B cell (primary cell): ENCODE results near the gene NEK8. TPM values are rescaled to one million over a fixed set of nuclear protein-coding genes. Genes with fewer than 3 reads are reported as not detected.
A peak's percentile ranks its signal among the peaks of the same experiment; 100 is the strongest.

Experiments used
- ATAC-seq: fragments of 200-7000 bp; cut with Tn5 transposase; one replicate; pipeline ENCODE4 v1.10.0; 2021; ENCODE audit warnings: low read depth, mild to moderate bottlenecking, moderate number of reproducible peaks, moderate library complexity
- CTCF ChIA-PET: fragments of 350-600 bp; sonication (Branson Sonifier 250); formaldehyde crosslinking; loops from one replicate; lab custom pipeline; 2021; ENCODE audit warnings: antibody characterized with exemption, inconsistent platforms; lab: Charles Lee
- POLR2A ChIA-PET: fragments of 350-600 bp; sonication (Branson Sonifier 250); formaldehyde crosslinking; loops from one replicate; lab custom pipeline; 2021; ENCODE audit warnings: antibody characterized with exemption; lab: Charles Lee
- DNase-seq: peaks from one replicate; pipeline ENCODE4 v3.0.0; 2013
- H2AFZ ChIP-seq: 2 replicates; pipeline ENCODE4 v1.6.1; 2012; ENCODE audit warnings: mild to moderate bottlenecking, low read depth, low read length; ENCODE audit not compliant: insufficient read depth, poor library complexity, severe bottlenecking
- H3K27ac ChIP-seq, 2 donors: 1 replicate in 1 of 2; 2 replicates in 1 of 2; pipeline ENCODE4 v1.5.1; 2012 to 2013; ENCODE audit warnings: low read length in 2 of 2, mild to moderate bottlenecking in 2 of 2, moderate library complexity in 1 of 2
- H3K27me3 ChIP-seq, 4 experiments: fragments of 200-600 bp in 1 of 4; sonication (generic) in 1 of 4; replicated peaks in 1 of 4; 1 replicate in 2 of 4; 2 replicates in 2 of 4; pipeline versions ENCODE4 v1.6.1 to v1.7.0; 2013 to 2016; ENCODE audit warnings: low read length in 3 of 4, mild to moderate bottlenecking in 2 of 4, mixed read lengths in 1 of 4, moderate library complexity in 1 of 4; ENCODE audit not compliant: insufficient read depth in 4 of 4, control insufficient read depth in 3 of 4; ENCODE audit errors: control extremely low read depth in 1 of 4
- H3K36me3 ChIP-seq, 2 experiments: replicated peaks in 1 of 2; 1 replicate in 1 of 2; 2 replicates in 1 of 2; pipeline versions ENCODE4 v1.6.1 to v1.7.1; 2013; ENCODE audit warnings: low read length in 1 of 2; ENCODE audit not compliant: insufficient read depth in 2 of 2, control insufficient read depth in 1 of 2; ENCODE audit errors: control extremely low read depth in 1 of 2, extremely low read depth in 1 of 2
- H3K4me1 ChIP-seq, 2 donors: fragments of 200-600 bp in 1 of 2; sonication (generic) in 1 of 2; 1 replicate in 1 of 2; 2 replicates in 1 of 2; pipeline versions ENCODE4 v1.5.1 to v1.6.1; 2013 to 2017; ENCODE audit warnings: low read length in 2 of 2; ENCODE audit not compliant: control insufficient read depth in 2 of 2, insufficient read depth in 2 of 2
- H3K4me2 ChIP-seq: replicated peaks from 2 replicates; pipeline ENCODE3; 2012; ENCODE audit warnings: mild to moderate bottlenecking, low read depth, low read length; ENCODE audit not compliant: poor library complexity, severe bottlenecking
- H3K4me3 ChIP-seq, 5 experiments: fragments of 200-600 bp in 1 of 5; sonication (generic) in 1 of 5; 1 replicate in 3 of 5; 2 replicates in 2 of 5; pipeline versions ENCODE4 v1.5.1 to v1.7.0; 2011 to 2016; ENCODE audit warnings: low read length in 4 of 5, mild to moderate bottlenecking in 4 of 5, low read depth in 2 of 5, control low read depth in 1 of 5, moderate library complexity in 1 of 5; ENCODE audit not compliant: insufficient read depth in 1 of 5; ENCODE audit errors: control extremely low read depth in 1 of 5, extremely low read depth in 1 of 5
- H3K79me2 ChIP-seq: fragments of 200-600 bp; sonication (generic); one replicate; pipeline ENCODE4 v1.6.0; 2016; ENCODE audit warnings: low read length; ENCODE audit not compliant: control insufficient read depth, insufficient read depth
- H3K9ac ChIP-seq: fragments of 200-600 bp; sonication (generic); 2 replicates; pipeline ENCODE4 v1.6.1; 2017; ENCODE audit warnings: mild to moderate bottlenecking, low read length, moderate library complexity
- H3K9me3 ChIP-seq, 3 donors: one replicate each; pipeline versions ENCODE4 v1.6.1 to v1.7.1; 2013; ENCODE audit warnings: low read length in 2 of 3; ENCODE audit not compliant: control insufficient read depth in 2 of 3, insufficient read depth in 1 of 3; ENCODE audit errors: control extremely low read depth in 1 of 3
- H4K20me1 ChIP-seq: 2 replicates; pipeline ENCODE4 v1.6.0; 2012; ENCODE audit warnings: mild to moderate bottlenecking, low read length; ENCODE audit not compliant: insufficient read depth, control insufficient read depth, poor library complexity, severe bottlenecking
- H3K27ac Mint-ChIP-seq: one replicate; pipeline ENCODE4 v1.8.0; 2021; ENCODE audit warnings: mixed read lengths
- H3K27me3 Mint-ChIP-seq: one replicate; pipeline ENCODE4 v1.8.0; 2021; ENCODE audit warnings: mixed read lengths
- H3K4me1 Mint-ChIP-seq: one replicate; pipeline ENCODE4 v1.8.0; 2021; ENCODE audit warnings: mixed read lengths
- H3K4me3 Mint-ChIP-seq: one replicate; pipeline ENCODE4 v1.8.0; 2021; ENCODE audit warnings: mixed read lengths
- H3K9me3 Mint-ChIP-seq: one replicate; pipeline ENCODE4 v1.8.0; 2022; ENCODE audit warnings: mixed read lengths; ENCODE audit not compliant: insufficient read depth
- CTCF ChIP-seq: fragments of 200-600 bp; IDR thresholded peaks from one replicate; pipeline ENCODE4 v1.8.0; 2022; ENCODE audit warnings: antibody characterized with exemption, mild to moderate bottlenecking
- EZH2 ChIP-seq: IDR thresholded peaks from 2 replicates; pipeline ENCODE4 v1.6.1; 2012; ENCODE audit warnings: borderline replicate concordance, low read depth, mild to moderate bottlenecking, moderate library complexity, low read length; ENCODE audit not compliant: insufficient read depth, poor library complexity, severe bottlenecking
- WGBS: methylation state at CpG from one replicate; pipeline ENCODE4 v1.1.5; 2013; ENCODE audit warnings: missing lambda C conversion rate; ENCODE audit not compliant: insufficient coverage; 5-methylcytosine and 5-hydroxymethylcytosine counted together
- intact Hi-C: fragments of 100-400 bp; cut with micrococcal nuclease; formaldehyde crosslinking; loops from one replicate; pipeline ENCODE4 v1.10.0; 2022
- polyA plus RNA-seq: library from polyadenylated mRNA; depleted of rRNA; stranded (reverse); fragments of >200 nt; gene quantifications from 2 replicates; pipeline ENCODE4 v1.2.3, GENCODE V29; 2012
- total RNA-seq, 2 donors: library from RNA; stranded (reverse); fragments of 120-200 nt in 1 of 2; gene quantifications; 1 replicate in 1 of 2; 2 replicates in 1 of 2; pipeline versions ENCODE4 v1.2.3 to v1.2.4, GENCODE V29; 2013 to 2022

Gene NEK8
- total and polyA plus RNA-seq, 2 donors (not counting 1 experiment from before 2014, with no cell fraction given): 58.0 to 305 TPM

GRCh38 chr17:28746611-28747050 is 18.0 kb downstream of the NEK8 start:
- peaks cover 73% of the 10 kb centered on the region for H4K20me1 ChIP-seq
- peaks cover 56% of the 10 kb centered on the region for H3K4me1 Mint-ChIP-seq
- peaks cover 69% of the 10 kb centered on the region for H3K79me2 ChIP-seq
- DNase-seq (no peak), ATAC-seq (no peak)
- peak overlapping the region; percentile 84 for H3K9ac ChIP-seq
- POLR2A ChIA-PET: interaction anchor here (1.1 to 16.2 kb wide), 4 partner anchors 9 to 203 kb away, joined by 4 to 511 read pairs (median 6); partner anchors contain the start of genes NEK8, RPL23A and TLCD1
- H3K27ac Mint-ChIP-seq: peak overlapping the region; percentile 93
- peak overlapping the region in 2 of 5 experiments; percentile 82 to 88 for H3K4me3 ChIP-seq
- peaks cover 0 to 5% (median 0%) of the 10 kb centered on the region in 3 donors for H3K9me3 ChIP-seq
- H3K9me3 Mint-ChIP-seq: no peaks in the 10 kb centered on the region
- no peaks in the 10 kb centered on the region for H3K27me3 ChIP-seq
- peak overlapping the region; percentile 94 for H3K4me3 Mint-ChIP-seq
- peak overlapping the region; percentile 7 to 100 for H3K27ac ChIP-seq
- TF ChIP-seq CTCF: no peak
- TF ChIP-seq EZH2: no peak
- CTCF ChIA-PET: interaction anchor here (0.8 to 18.9 kb wide), 6 partner anchors 8 to 166 kb away, joined by 3 to 1020 read pairs (median 3); partner anchors contain the start of genes NEK8, RPL23A and TLCD1
- H3K27me3 Mint-ChIP-seq: no peaks in the 10 kb centered on the region
- WGBS: 80% methylated on average over 2 of the region's 5 CpGs
- H2AFZ ChIP-seq: no peak overlapping the region
- intact Hi-C loops: no loop called here
- peaks cover 0 to 54% of the 10 kb centered on the region in 2 experiments for H3K36me3 ChIP-seq
- peaks cover 54 to 60% of the 10 kb centered on the region in 2 donors for H3K4me1 ChIP-seq
- H3K4me2 ChIP-seq: peak overlapping the region; percentile 88

- Histone ChIP-seq H3K4me1 (peaks cover 49 to 54% of the 10 kb centered on the region in 2 donors), H3K27ac (peak overlapping the region; percentile 7 to 100), H4K20me1 (peaks cover 78% of the 10 kb centered on the region), H3K4me2 (peak overlapping the region; percentile 88), H3K36me3 (peaks cover 0 to 60% of the 10 kb centered on the region in 2 experiments), H3K9me3 (peaks cover 0 to 5% (median 0%) of the 10 kb centered on the region in 3 donors), H2AFZ (no peak overlapping the region), H3K9ac (no peak overlapping the region), H3K27me3 (no peaks in the 10 kb centered on the region), H3K79me2 (peaks cover 69% of the 10 kb centered on the region), H3K4me3 (no peak overlapping the region)
- H3K9me3 Mint-ChIP-seq: no peaks in the 10 kb centered on the region
- intact Hi-C loops: no loop called here
- ATAC-seq (no peak), DNase-seq (peak; percentile 20)
- H3K4me3 Mint-ChIP-seq: no peak overlapping the region
- POLR2A ChIA-PET: interaction anchor here (0.6 to 16.2 kb wide), 4 partner anchors 18 to 213 kb away, joined by 3 to 511 read pairs (median 6); partner anchors contain the start of genes NEK8, RPL23A and TLCD1
- peaks cover 51% of the 10 kb centered on the region for H3K4me1 Mint-ChIP-seq
- WGBS: 79% methylated on average over 6 of the region's 7 CpGs
- H3K27ac Mint-ChIP-seq: peak overlapping the region; percentile 93
- no peaks in the 10 kb centered on the region for H3K27me3 Mint-ChIP-seq
- CTCF ChIA-PET: interaction anchor here (0.8 to 18.9 kb wide), 6 partner anchors 8 to 166 kb away, joined by 3 to 1020 read pairs (median 3); partner anchors contain the start of genes NEK8, RPL23A and TLCD1
- TF ChIP-seq EZH2 (no peak), CTCF (no peak)
Observed at GRCh38 chr17:28747051-28747691, 18.6 kb downstream of the NEK8 start.
